K562 treated with DMSO at 1 percent for 12 hours (cell line): ENCODE data around the gene JDP2. TPM values are rescaled to one million over a fixed set of nuclear protein-coding genes. Genes with fewer than 3 reads are reported as not detected.

Source experiments
- total RNA-seq: library from RNA; unstranded; fragments of 300-600 nt; gene quantifications from 2 replicates; pipeline ENCODE4 v1.2.3, GENCODE V29; 2022; ENCODE audit not compliant: insufficient read depth

The JDP2 gene, protein sequence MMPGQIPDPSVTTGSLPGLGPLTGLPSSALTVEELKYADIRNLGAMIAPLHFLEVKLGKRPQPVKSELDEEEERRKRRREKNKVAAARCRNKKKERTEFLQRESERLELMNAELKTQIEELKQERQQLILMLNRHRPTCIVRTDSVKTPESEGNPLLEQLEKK
- total RNA-seq = 25.7 and 41.7 TPM in 2 replicates

DNA sequence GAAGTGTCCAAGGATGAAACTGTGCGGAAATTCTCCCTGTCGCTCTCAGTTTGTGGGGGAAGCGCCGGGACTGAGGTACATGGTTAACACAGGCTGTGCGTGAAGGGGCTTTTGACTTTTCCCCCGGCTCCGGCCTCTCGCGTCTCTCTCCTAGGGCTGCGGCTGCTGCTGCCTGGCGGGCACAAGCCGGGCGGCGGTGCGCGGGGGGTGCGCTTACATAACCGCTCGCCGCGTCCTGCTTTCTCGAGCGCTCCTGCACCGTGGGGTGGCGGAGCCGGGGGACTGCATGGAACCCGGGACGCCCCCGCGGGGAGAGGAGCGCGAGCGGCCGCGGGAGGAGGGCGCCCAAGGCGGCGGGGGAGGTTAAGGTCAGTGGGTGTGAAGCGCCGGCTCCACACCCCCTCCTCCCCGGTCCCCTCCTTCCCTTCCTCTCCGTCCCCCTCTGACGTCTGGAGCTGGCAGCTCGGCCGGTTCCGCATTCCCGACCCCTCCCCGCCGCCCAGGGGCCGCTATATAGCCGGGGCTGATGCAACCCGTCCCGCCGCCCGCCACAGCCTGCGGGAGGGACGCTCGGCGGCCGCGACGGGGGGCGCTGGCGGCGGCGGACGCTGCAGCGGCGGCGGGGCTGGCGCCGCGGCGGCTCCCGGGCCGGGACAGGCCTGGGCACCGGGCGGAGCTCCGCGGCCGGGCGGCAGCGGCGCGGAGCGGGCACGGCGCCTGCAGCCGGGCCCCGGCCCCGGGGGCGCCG lies at the start of gene JDP2:
Gene JDP2, plus strand, starts transcription at position 541 of the 748 bp plus-strand sequence. CDS start 9,899 bp downstream, outside the sequence.

DNA sequence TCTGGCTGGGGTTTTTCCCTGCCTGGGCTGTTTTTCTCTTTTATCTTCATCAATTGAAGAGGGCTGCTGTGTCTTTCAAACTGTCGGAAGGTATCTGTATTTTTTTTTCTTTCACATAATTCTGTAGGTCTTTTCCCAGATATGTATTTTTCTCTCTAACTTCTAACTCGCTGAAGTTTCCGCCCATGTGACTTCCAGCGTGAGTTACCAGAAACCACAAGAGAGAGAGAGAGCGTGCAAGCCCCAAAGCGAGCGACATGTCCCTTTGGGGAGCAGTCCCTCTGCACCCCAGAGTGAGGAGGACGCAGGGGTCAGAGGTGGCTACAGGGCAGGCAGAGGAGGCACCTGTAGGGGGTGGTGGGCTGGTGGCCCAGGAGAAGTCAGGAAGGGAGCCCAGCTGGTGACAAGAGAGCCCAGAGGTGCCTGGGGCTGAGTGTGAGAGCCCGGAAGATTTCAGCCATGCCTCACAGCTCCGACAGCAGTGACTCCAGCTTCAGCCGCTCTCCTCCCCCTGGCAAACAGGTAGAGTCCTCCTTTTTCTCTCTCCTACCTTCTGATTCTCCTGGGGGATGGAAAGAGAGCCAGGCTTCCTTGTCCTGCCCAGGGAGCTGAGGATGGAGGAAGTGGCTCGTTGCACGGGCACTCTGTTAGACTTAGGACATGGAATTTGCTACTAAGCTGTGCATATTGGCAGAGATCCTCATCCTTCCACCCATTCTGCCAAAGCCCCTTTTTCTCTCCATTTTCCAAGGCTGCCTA lies 94.6 kb downstream of the JDP2 start, which contains the start of gene BATF:
Gene BATF, plus strand, starts transcription at position 246 of the 759 bp plus-strand sequence. Its CDS starts 214 bp downstream, at position 460.

Other genes with a start within 250 kb of the JDP2 start
- gene FOS, start 149.2 kb upstream of the JDP2 start, total RNA-seq = 6.6 and 7.1 TPM in 2 replicates
- gene BATF, start 94.4 kb downstream of the JDP2 start, total RNA-seq = 0.89 and 7.1 TPM in 2 replicates
- not detected in 2 replicates for gene FLVCR2, start 150.6 kb downstream of the JDP2 start, total RNA-seq
- gene ERG28, start 232.9 kb downstream of the JDP2 start, total RNA-seq = 11.2 and 13.6 TPM in 2 replicates
- gene TTLL5, start 233.2 kb downstream of the JDP2 start, total RNA-seq = 1.4 and 9.4 TPM in 2 replicates